ENCODE measurements around the gene PPAN.

GRCh38 chr19:10102787-10103236 is 3.4 kb upstream of the PPAN start:
- TF ChIP-seq POLR2AphosphoS5 (IDR thresholded peaks at IDR 0.05): no peak
- no peak for TF ChIP-seq CTCF (IDR thresholded peaks at IDR 0.05)
- TF ChIP-seq POLR2A (IDR thresholded peaks at IDR 0.05): no peak
- no peak for TF ChIP-seq EP300 (IDR thresholded peaks at IDR 0.05)

Measured in sigmoid colon (tissue), 4 donors.